H9 (cell line): ENCODE data around the gene RASGEF1C. TPM values are rescaled to one million over a fixed set of nuclear protein-coding genes. Genes with fewer than 3 reads are reported as not detected.
A peak's percentile ranks its signal among the peaks of the same experiment; 100 is the strongest.

Source experiments
- DNase-seq: peaks from one replicate; pipeline ENCODE4 v3.0.0-alpha.2; 2017
- H2AFZ ChIP-seq: one replicate; pipeline ENCODE4 v1.6.1; 2013; ENCODE audit warnings: mild to moderate bottlenecking, low read length, control low read depth, moderate library complexity
- H2AK5ac ChIP-seq: 2 replicates; pipeline ENCODE4 v1.6.1; 2013; ENCODE audit warnings: low read length, control low read depth, mixed read lengths; ENCODE audit not compliant: insufficient read length
- H2BK120ac ChIP-seq: one replicate; pipeline ENCODE4 v1.6.1; 2013; ENCODE audit warnings: low read depth, mild to moderate bottlenecking, low read length, control low read depth, inconsistent platforms; ENCODE audit not compliant: poor library complexity, severe bottlenecking
- H2BK12ac ChIP-seq: 2 replicates; pipeline ENCODE4 v1.6.1; 2013; ENCODE audit warnings: low read length, control low read depth, mixed read lengths, low read depth; ENCODE audit not compliant: insufficient read length
- H2BK15ac ChIP-seq: 2 replicates; pipeline ENCODE4 v1.6.1; 2013; ENCODE audit warnings: low read depth, low read length, control low read depth
- H2BK20ac ChIP-seq: one replicate; pipeline ENCODE4 v1.6.1; 2013; ENCODE audit warnings: low read depth, mild to moderate bottlenecking, low read length, control low read depth, inconsistent platforms; ENCODE audit not compliant: poor library complexity, severe bottlenecking
- H2BK5ac ChIP-seq: 2 replicates; pipeline ENCODE4 v1.6.1; 2013; ENCODE audit warnings: low read length, control low read depth, mixed read lengths; ENCODE audit not compliant: insufficient read length
- H3K14ac ChIP-seq: 2 replicates; pipeline ENCODE4 v1.6.1; 2013; ENCODE audit warnings: low read length, control low read depth; ENCODE audit not compliant: insufficient read depth
- H3K18ac ChIP-seq: 2 replicates; pipeline ENCODE4 v1.6.1; 2013; ENCODE audit warnings: low read depth, mild to moderate bottlenecking, mixed read lengths, low read length, control low read depth; ENCODE audit not compliant: insufficient read length
- H3K23ac ChIP-seq: 2 replicates; pipeline ENCODE4 v1.6.1; 2013; ENCODE audit warnings: low read length, control low read depth, mixed read lengths, low read depth; ENCODE audit not compliant: insufficient read length
- H3K23me2 ChIP-seq: 2 replicates; pipeline ENCODE4 v1.6.1; 2013; ENCODE audit warnings: low read depth, mild to moderate bottlenecking, mixed read lengths, low read length, control low read depth; ENCODE audit not compliant: insufficient read length, poor library complexity, severe bottlenecking
- H3K27ac ChIP-seq: 2 replicates; pipeline ENCODE4 v1.5.1; 2013; ENCODE audit warnings: low read length, control low read depth, mixed read lengths, low read depth; ENCODE audit not compliant: insufficient read length
- H3K27me3 ChIP-seq: 2 replicates; pipeline ENCODE4 v1.6.1; 2013; ENCODE audit warnings: low read length, control low read depth, inconsistent platforms; ENCODE audit not compliant: insufficient read depth
- H3K4ac ChIP-seq: 2 replicates; pipeline ENCODE4 v1.6.1; 2013; ENCODE audit warnings: low read depth, mild to moderate bottlenecking, control low read depth, inconsistent platforms, low read length, moderate library complexity
- H3K4me1 ChIP-seq: 2 replicates; pipeline ENCODE4 v1.6.1; 2013; ENCODE audit warnings: low read length, control low read depth, inconsistent platforms; ENCODE audit not compliant: insufficient read depth
- H3K4me2 ChIP-seq: 2 replicates; pipeline ENCODE4 v1.6.1; 2013; ENCODE audit warnings: low read length, control low read depth, mixed read lengths; ENCODE audit not compliant: insufficient read length, insufficient read depth
- H3K56ac ChIP-seq: 2 replicates; pipeline ENCODE4 v1.6.1; 2013; ENCODE audit warnings: low read depth, mild to moderate bottlenecking, mixed read lengths, low read length, control low read depth; ENCODE audit not compliant: insufficient read length
- H3K79me1 ChIP-seq: 2 replicates; pipeline ENCODE4 v1.6.1; 2013; ENCODE audit warnings: low read depth, mild to moderate bottlenecking, moderate library complexity, low read length, control low read depth, inconsistent platforms; ENCODE audit not compliant: insufficient read depth, poor library complexity, severe bottlenecking
- H3K79me2 ChIP-seq: 2 replicates; pipeline ENCODE4 v1.6.1; 2013; ENCODE audit warnings: low read length, control low read depth, inconsistent platforms; ENCODE audit not compliant: insufficient read depth
- H3K9ac ChIP-seq: 2 replicates; pipeline ENCODE4 v1.6.1; 2013; ENCODE audit warnings: low read length, control low read depth, mixed read lengths; ENCODE audit not compliant: insufficient read length; ENCODE audit errors: extremely low read depth
- H3K9me3 ChIP-seq: one replicate; pipeline ENCODE4 v1.6.1; 2013; ENCODE audit warnings: low read depth, low read length, inconsistent platforms; ENCODE audit not compliant: control insufficient read depth
- H3T11ph ChIP-seq: one replicate; pipeline ENCODE4 v1.6.1; 2013; ENCODE audit warnings: mild to moderate bottlenecking, low read length, control low read depth, inconsistent platforms
- H4K20me1 ChIP-seq: one replicate; pipeline ENCODE4 v1.6.1; 2013; ENCODE audit not compliant: control insufficient read depth, insufficient read length, insufficient read depth
- H4K5ac ChIP-seq: 2 replicates; pipeline ENCODE4 v1.6.1; 2013; ENCODE audit warnings: low read depth, mild to moderate bottlenecking, mixed read lengths, low read length, control low read depth; ENCODE audit not compliant: insufficient read length
- H4K8ac ChIP-seq: replicated peaks from 2 replicates; pipeline ENCODE4 v1.6.1; 2013; ENCODE audit warnings: low read length, control low read depth, mixed read lengths, low read depth; ENCODE audit not compliant: insufficient read length
- H4K91ac ChIP-seq: 2 replicates; pipeline ENCODE4 v1.6.1; 2013; ENCODE audit warnings: low read depth, mild to moderate bottlenecking, moderate library complexity, mixed read lengths, low read length, control low read depth; ENCODE audit not compliant: insufficient read length
- H3K27ac Mint-ChIP-seq, 3 experiments: 2 replicates in 2 of 3; 3 replicates in 1 of 3; pipeline ENCODE4 v1.8.0; 2020 to 2021; ENCODE audit warnings: mixed read lengths in 3 of 3, mild to moderate bottlenecking in 1 of 3, moderate library complexity in 1 of 3
- H3K27me3 Mint-ChIP-seq: 2 replicates; pipeline ENCODE4 v1.8.0; 2021; ENCODE audit warnings: low read depth, mild to moderate bottlenecking, moderate library complexity, mixed read lengths
- H3K36me3 Mint-ChIP-seq, 3 experiments: 2 replicates in 2 of 3; 3 replicates in 1 of 3; pipeline ENCODE4 v1.8.0; 2020 to 2021; ENCODE audit warnings: low read depth in 3 of 3, mixed read lengths in 3 of 3; ENCODE audit not compliant: insufficient read depth in 1 of 3
- H3K4me1 Mint-ChIP-seq, 2 experiments: 2 replicates each; pipeline ENCODE4 v1.8.0; 2020; ENCODE audit warnings: mixed read lengths in 2 of 2
- H3K4me3 Mint-ChIP-seq, 2 experiments: 2 replicates in 1 of 2; 3 replicates in 1 of 2; pipeline ENCODE4 v1.8.0; 2020 to 2021; ENCODE audit warnings: mild to moderate bottlenecking in 2 of 2, mixed read lengths in 2 of 2, moderate library complexity in 1 of 2
- H3K9me3 Mint-ChIP-seq, 2 experiments: 2 replicates in 1 of 2; 3 replicates in 1 of 2; pipeline ENCODE4 v1.8.0; 2020; ENCODE audit warnings: mild to moderate bottlenecking in 2 of 2, mixed read lengths in 2 of 2, moderate library complexity in 1 of 2
- CTCF ChIP-seq: fragments of 200-600 bp; sonication (generic); conservative IDR thresholded peaks from 3 replicates; pipeline ENCODE4 v1.8.0; 2021; ENCODE audit warnings: antibody characterized with exemption, mild to moderate bottlenecking
- WGBS: extraction: QIAGEN DNeasy Blood & Tissue Kit; methylation state at CpG from one replicate; pipeline ENCODE4 v1.1.7; 2013; ENCODE audit warnings: missing lambda C conversion rate, low lambda C conversion rate, mixed read lengths; ENCODE audit not compliant: insufficient read length; ENCODE audit errors: extremely low coverage; 5-methylcytosine and 5-hydroxymethylcytosine counted together
- total RNA-seq: library from RNA; stranded (reverse); gene quantifications from 2 replicates; pipeline ENCODE4 v1.2.1, GENCODE V29; 2021

Gene RASGEF1C
- total RNA-seq, 1 experiment from 2014 or later, result 0.83 TPM

GRCh38 chr5:180135967-180136629, 72.9 kb downstream of the RASGEF1C start:
- no peak overlapping the region for H3K9ac ChIP-seq
- H2AFZ ChIP-seq, result no peak overlapping the region
- H3K14ac ChIP-seq, result no peak overlapping the region
- no peak overlapping the region for H4K91ac ChIP-seq
- H2AK5ac ChIP-seq, result no peak overlapping the region
- no peaks in the 10 kb centered on the region for H3K9me3 ChIP-seq
- H3K4me3 Mint-ChIP-seq, result no peak overlapping the region
- no peak overlapping the region for H3K18ac ChIP-seq
- DNase-seq, result peak; percentile 28
- H3K56ac ChIP-seq, result no peak overlapping the region
- H4K5ac ChIP-seq, result no peak overlapping the region
- no peak overlapping the region for H2BK5ac ChIP-seq
- no peaks in the 10 kb centered on the region for H3K27me3 ChIP-seq
- H3K4ac ChIP-seq, result no peak overlapping the region
- H2BK20ac ChIP-seq, result no peak overlapping the region
- no peak overlapping the region for H3K4me2 ChIP-seq
- H3K9me3 Mint-ChIP-seq, result no peaks in the 10 kb centered on the region
- no peaks in the 10 kb centered on the region for H3K79me1 ChIP-seq
- H2BK15ac ChIP-seq, result no peak overlapping the region
- no peaks in the 10 kb centered on the region; a peak in 1 of 7 replicates for H3K36me3 Mint-ChIP-seq
- H3T11ph ChIP-seq, result no peak overlapping the region
- peaks cover 0 to 6% of the 10 kb centered on the region in 2 experiments; a peak in 1 of 4 replicates for H3K4me1 Mint-ChIP-seq
- no peak overlapping the region for H2BK120ac ChIP-seq
- no peak for TF ChIP-seq CTCF
- H3K79me2 ChIP-seq, result no peaks in the 10 kb centered on the region
- H3K27ac Mint-ChIP-seq, result no peak overlapping the region
- H3K27ac ChIP-seq, result no peak overlapping the region
- no peaks in the 10 kb centered on the region for H4K20me1 ChIP-seq
- peaks cover 3% of the 10 kb centered on the region; the same call in 1 of the 2 replicates for H3K27me3 Mint-ChIP-seq
- no peak overlapping the region for H2BK12ac ChIP-seq
- no peaks in the 10 kb centered on the region for H3K4me1 ChIP-seq
- no peak overlapping the region for H3K23ac ChIP-seq
- H3K23me2 ChIP-seq, result no peaks in the 10 kb centered on the region
- H4K8ac ChIP-seq, result no peak overlapping the region
- no CpG with 5 or more reads among the region's 43 CpGs for WGBS
